WTC11 (cell line): Measurements from ENCODE around the gene NOD1. TPM values are rescaled to one million over a fixed set of nuclear protein-coding genes. Genes with fewer than 3 reads are reported as not detected.
A peak's percentile ranks its signal among the peaks of the same experiment; 100 is the strongest.

Source experiments
- ARID4B ChIP-seq: sonication (generic); formaldehyde crosslinking; IDR thresholded peaks from 2 replicates; pipeline ENCODE4 v1.8.0; 2023; ENCODE audit warnings: missing genetic modification reagents, mild to moderate bottlenecking, borderline replicate concordance
- ATF1 ChIP-seq: sonication (generic); formaldehyde crosslinking; IDR thresholded peaks from 2 replicates; pipeline ENCODE4 v1.8.1; 2023; ENCODE audit warnings: mild to moderate bottlenecking, moderate library complexity, missing genetic modification reagents
- E2F4 ChIP-seq: sonication (generic); formaldehyde crosslinking; IDR thresholded peaks from 2 replicates; pipeline ENCODE4 v1.8.1; 2022; ENCODE audit warnings: low read depth, mild to moderate bottlenecking, moderate library complexity, missing genetic modification reagents, borderline replicate concordance
- E2F5 ChIP-seq: sonication (generic); formaldehyde crosslinking; IDR thresholded peaks from 2 replicates; pipeline ENCODE4 v1.8.1; 2022; ENCODE audit warnings: mild to moderate bottlenecking, moderate library complexity, missing genetic modification reagents
- ERG ChIP-seq: fragments of 250-450 bp; sonication (Bioruptor Pico); IDR thresholded peaks from 2 replicates; pipeline ENCODE4 v1.8.0; 2021; ENCODE audit warnings: mild to moderate bottlenecking
- GABPB1 ChIP-seq: sonication (generic); formaldehyde crosslinking; IDR thresholded peaks from 2 replicates; pipeline ENCODE4 v1.8.1; 2023; ENCODE audit warnings: mild to moderate bottlenecking, missing genetic modification reagents
- GRHL2 ChIP-seq: fragments of 250-450 bp; sonication (Bioruptor Pico); IDR thresholded peaks from 2 replicates; pipeline ENCODE4 v1.8.0; 2022; ENCODE audit warnings: mild to moderate bottlenecking, moderate library complexity; ENCODE audit not compliant: insufficient replicate concordance, severe bottlenecking
- IRF2 ChIP-seq: sonication (generic); formaldehyde crosslinking; IDR thresholded peaks from 2 replicates; pipeline ENCODE4 v1.8.0; 2022; ENCODE audit warnings: low read depth, missing genetic modification reagents, borderline replicate concordance
- MAX ChIP-seq: sonication (generic); formaldehyde crosslinking; IDR thresholded peaks from 2 replicates; pipeline ENCODE4 v1.8.0; 2022; ENCODE audit warnings: mild to moderate bottlenecking, missing genetic modification reagents
- NR1H2 ChIP-seq: sonication (generic); formaldehyde crosslinking; IDR thresholded peaks from 2 replicates; pipeline ENCODE4 v1.9.0; 2021; ENCODE audit warnings: mild to moderate bottlenecking, moderate library complexity, missing genetic modification reagents
- NR2C2 ChIP-seq: sonication (generic); formaldehyde crosslinking; IDR thresholded peaks from 2 replicates; pipeline ENCODE4 v1.8.0; 2022; ENCODE audit warnings: mild to moderate bottlenecking, missing genetic modification reagents
- PREB ChIP-seq: sonication (generic); formaldehyde crosslinking; IDR thresholded peaks from 2 replicates; pipeline ENCODE4 v1.8.1; 2022; ENCODE audit warnings: mild to moderate bottlenecking, missing genetic modification reagents, moderate library complexity, borderline replicate concordance
- SMAD3 ChIP-seq: sonication (generic); formaldehyde crosslinking; IDR thresholded peaks from 2 replicates; pipeline ENCODE4 v1.8.0; 2022; ENCODE audit warnings: missing genetic modification reagents, mild to moderate bottlenecking, borderline replicate concordance
- STAT6 ChIP-seq: sonication (generic); formaldehyde crosslinking; conservative IDR thresholded peaks from 2 replicates; pipeline ENCODE4 v1.8.1; 2023; ENCODE audit warnings: mild to moderate bottlenecking, low read depth, missing genetic modification reagents, moderate library complexity
- TCF7 ChIP-seq: sonication (generic); formaldehyde crosslinking; IDR thresholded peaks from 2 replicates; pipeline ENCODE4 v1.8.0; 2022; ENCODE audit warnings: mild to moderate bottlenecking, low read depth, missing genetic modification reagents, moderate library complexity
- TEAD4 ChIP-seq: sonication (generic); formaldehyde crosslinking; IDR thresholded peaks from 2 replicates; pipeline ENCODE4 v1.8.0; 2022; ENCODE audit warnings: mild to moderate bottlenecking, missing genetic modification reagents
- USF2 ChIP-seq: sonication (generic); formaldehyde crosslinking; IDR thresholded peaks from 2 replicates; pipeline ENCODE4 v1.8.1; 2023; ENCODE audit warnings: mild to moderate bottlenecking, missing genetic modification reagents, moderate library complexity
- ZNF121 ChIP-seq: sonication (generic); formaldehyde crosslinking; IDR thresholded peaks from 2 replicates; pipeline ENCODE4 v1.8.0; 2023; ENCODE audit warnings: missing genetic modification reagents
- ZNF138 ChIP-seq: sonication (generic); formaldehyde crosslinking; conservative IDR thresholded peaks from 2 replicates; pipeline ENCODE4 v1.8.1; 2022; ENCODE audit warnings: mild to moderate bottlenecking, moderate library complexity, missing genetic modification reagents
- ZNF281 ChIP-seq: sonication (generic); formaldehyde crosslinking; IDR thresholded peaks from 2 replicates; pipeline ENCODE4 v1.8.0; 2023; ENCODE audit warnings: mild to moderate bottlenecking, missing genetic modification reagents
- total RNA-seq: library from RNA; stranded (reverse); gene quantifications from 3 replicates; pipeline ENCODE4 v1.2.3, GENCODE V29; 2021

NOD1 gene
- total RNA-seq, 1 experiment from 2014 or later, result 6.4 TPM

- TF ChIP-seq STAT6 (CRISPR knock-in tag), result no peak
- TF ChIP-seq IRF2, result 0 out of 2 replicates have a peak, but pooled peaks have one; percentile 17
- peak; percentile 81; the same call in 1 of the 2 replicates for TF ChIP-seq NR1H2 (CRISPR knock-in tag)
- TF ChIP-seq ZNF138, result no peak
- no peak for TF ChIP-seq ERG (CRISPR knock-in tag)
- no peak for TF ChIP-seq GRHL2 (CRISPR knock-in tag)
- TF ChIP-seq E2F4 (CRISPR knock-in tag), result peak; percentile 65; the same call in 1 of the 2 replicates
- TF ChIP-seq NR2C2 (CRISPR knock-in tag), result no peak
- TF ChIP-seq GABPB1 (CRISPR knock-in tag), result peak; percentile 45; the same call in 1 of the 2 replicates
- TF ChIP-seq E2F5 (CRISPR knock-in tag), result peak; percentile 94
- TF ChIP-seq ZNF121 (CRISPR knock-in tag), result no peak
- TF ChIP-seq USF2 (CRISPR knock-in tag), result peak; percentile 21; the same call in 1 of the 2 replicates
- no peak for TF ChIP-seq TCF7
- 0 out of 2 replicates have a peak, but pooled peaks have one; percentile 70 for TF ChIP-seq ATF1
- peak; percentile 93 for TF ChIP-seq MAX (CRISPR knock-in tag)
- peak; percentile 46; the same call in 1 of the 2 replicates for TF ChIP-seq ZNF281
- 0 out of 2 replicates have a peak, but pooled peaks have one; percentile 49 for TF ChIP-seq SMAD3 (CRISPR knock-in tag)
- TF ChIP-seq ARID4B, result peak; percentile 12; the same call in 1 of the 2 replicates
- 0 out of 2 replicates have a peak, but pooled peaks have one; percentile 5 for TF ChIP-seq TEAD4 (CRISPR knock-in tag)
- peak; percentile 83; the same call in 1 of the 2 replicates for TF ChIP-seq PREB (CRISPR knock-in tag)
Measured at GRCh38 chr7:30504301-30505173, 26.0 kb upstream of the NOD1 start, which contains the start of gene GGCT (continued).
